Nucleus accumbens (tissue), 56 donors: ENCODE data around the gene RPLP1.
A peak's percentile ranks its signal among the peaks of the same experiment; 100 is the strongest.
"Not testable (repeated sequence)": the region's sequence is repeated elsewhere in the genome, so short reads cannot be mapped to it uniquely, and the experiment has no call there.

Experiments
- DNase-seq, 56 donors: peaks; one replicate each; lab custom pipeline; 2025; lab: John Stamatoyannopoulos, UW

Gene RPLP1

GRCh38 chr15:69435985-69436384 is 16.6 kb upstream of the RPLP1 start:
- DNase-seq = no peak

GRCh38 chr15:69436951-69437350 is 15.7 kb upstream of the RPLP1 start:
- no peak for DNase-seq

GRCh38 chr15:69439623-69440022 is 13.0 kb upstream of the RPLP1 start:
- no peak for DNase-seq

DNA sequence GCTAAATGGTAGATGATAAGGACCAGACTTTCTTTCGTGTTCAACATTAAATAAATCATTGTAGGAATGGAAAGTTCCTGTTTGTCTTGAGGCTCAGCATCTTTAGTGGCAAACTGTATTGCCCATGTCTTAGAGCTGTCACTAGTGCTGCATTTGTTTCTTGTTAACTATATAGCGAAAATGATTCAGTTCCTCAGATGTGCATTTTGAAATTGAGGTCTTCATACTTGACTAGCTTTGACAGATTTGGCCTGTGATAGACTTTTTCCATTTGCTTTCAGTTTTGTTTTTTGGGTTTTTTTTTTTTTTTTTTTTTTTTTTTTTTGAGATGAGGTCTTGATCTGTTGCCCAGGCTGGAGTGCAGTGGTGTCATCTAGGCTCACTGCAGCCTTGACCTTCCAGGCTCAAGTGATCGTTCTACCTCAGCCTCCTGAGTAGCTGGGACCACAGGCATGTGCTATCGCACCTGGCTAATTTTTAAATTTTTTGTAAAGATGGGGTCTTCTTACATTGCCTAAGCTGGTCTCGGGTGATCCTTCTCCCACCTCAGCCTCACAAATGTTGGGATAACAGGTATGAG is 9.5 kb upstream of the RPLP1 start:
- DNase-seq = no peak

- no peak for DNase-seq
Measured at GRCh38 chr15:69444686-69445085, 7.9 kb upstream of the RPLP1 start.

DNA sequence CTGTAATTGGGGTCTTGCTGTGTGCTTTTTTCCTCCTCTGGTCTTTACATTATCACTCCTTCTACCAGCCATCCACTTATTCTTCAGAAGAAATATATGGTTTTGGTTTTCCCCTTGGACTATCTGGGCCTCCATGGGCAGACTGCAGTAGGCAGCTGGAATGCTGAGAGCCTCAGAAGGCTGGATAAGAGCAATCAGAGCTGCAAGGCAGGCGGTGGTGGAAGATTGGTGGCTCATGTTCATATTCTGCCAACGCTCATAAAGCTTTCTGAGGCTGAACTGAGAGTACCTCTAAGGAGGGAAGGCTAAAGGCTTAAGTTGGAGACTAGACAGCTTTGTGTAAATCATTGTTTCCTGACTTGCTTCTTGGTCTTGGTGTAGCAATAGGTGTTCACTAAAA is 5.7 kb upstream of the RPLP1 start:
- no peak for DNase-seq

DNA sequence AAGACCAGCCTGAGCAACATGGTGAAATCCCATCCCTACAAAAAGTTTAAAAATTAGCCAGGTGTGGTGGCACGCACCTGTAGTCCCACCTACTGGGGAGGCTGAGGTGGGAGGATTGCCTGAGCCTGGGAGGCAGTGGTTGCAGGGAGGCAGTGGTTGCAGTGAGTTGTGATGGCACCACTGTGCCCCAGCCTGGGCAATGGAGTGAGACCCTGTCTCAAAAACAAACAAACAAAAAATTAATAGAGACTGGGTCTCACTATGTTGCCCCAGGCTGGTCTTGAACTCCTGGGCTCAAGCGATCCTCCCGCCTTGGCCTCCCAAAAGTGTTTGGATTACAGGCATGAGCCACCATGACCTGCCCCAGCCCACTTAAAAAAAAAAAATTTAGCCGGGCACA is 2.4 kb upstream of the RPLP1 start:
- DNase-seq = not testable (repeated sequence)

- DNase-seq = no peak
Measured at GRCh38 chr15:69450968-69451695, 1.5 kb upstream of the RPLP1 start.

- peak in 10 of 56 donors; percentile 16 to 88 (median 46) for DNase-seq
Measured at GRCh38 chr15:69451951-69452691, 497 bp upstream of the RPLP1 start.

- DNase-seq = no peak
Measured at GRCh38 chr15:69454953-69455352, 2.3 kb downstream of the RPLP1 start.

- DNase-seq = no peak
Measured at GRCh38 chr15:69456208-69457166, 3.9 kb downstream of the RPLP1 start.

DNA sequence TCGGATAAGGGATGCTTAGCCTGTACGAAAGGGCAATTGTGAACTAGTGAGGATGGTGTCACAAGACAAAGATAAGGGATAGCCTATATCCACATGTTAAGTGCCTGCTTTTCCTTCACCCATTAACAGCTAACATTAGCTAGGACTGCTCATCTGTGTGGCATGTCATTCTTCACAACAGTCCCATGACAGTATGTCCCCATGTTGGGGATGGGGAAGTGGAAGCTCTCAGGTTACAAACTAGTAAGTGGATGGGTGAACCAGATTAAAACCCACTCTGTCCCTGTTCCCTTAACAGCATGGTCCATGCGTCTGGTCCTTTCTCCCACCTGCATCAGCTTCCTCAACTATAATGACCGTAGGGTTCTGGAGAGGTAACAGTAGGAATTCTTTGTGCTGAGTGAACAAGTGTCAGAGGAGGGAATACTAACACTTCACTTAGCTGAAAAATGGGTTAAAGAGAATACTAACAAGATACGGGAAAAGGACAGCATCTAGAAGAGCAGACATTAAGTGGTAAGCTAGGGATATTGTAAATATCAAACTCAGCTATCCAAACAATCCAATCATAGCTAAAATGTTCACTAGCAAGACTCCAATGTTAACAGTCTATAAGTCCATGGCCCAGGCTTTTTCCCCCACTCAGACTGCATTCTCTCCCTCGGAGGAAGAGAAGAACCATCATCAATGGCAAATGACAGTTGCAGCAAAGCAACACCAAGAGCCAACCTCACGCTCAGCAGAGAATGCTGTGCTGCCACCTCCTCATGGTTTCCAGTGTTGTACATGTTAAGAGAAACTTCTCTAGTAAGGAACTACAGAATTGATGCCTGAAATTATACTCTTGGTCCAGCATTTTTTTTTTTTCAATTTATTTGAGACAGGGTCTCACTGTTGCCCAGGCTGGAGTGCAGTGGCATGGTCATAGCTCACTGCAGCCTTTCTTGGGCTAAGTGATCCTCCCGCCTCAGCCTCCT is 5.0 kb downstream of the RPLP1 start:
- no peak for DNase-seq

DNA sequence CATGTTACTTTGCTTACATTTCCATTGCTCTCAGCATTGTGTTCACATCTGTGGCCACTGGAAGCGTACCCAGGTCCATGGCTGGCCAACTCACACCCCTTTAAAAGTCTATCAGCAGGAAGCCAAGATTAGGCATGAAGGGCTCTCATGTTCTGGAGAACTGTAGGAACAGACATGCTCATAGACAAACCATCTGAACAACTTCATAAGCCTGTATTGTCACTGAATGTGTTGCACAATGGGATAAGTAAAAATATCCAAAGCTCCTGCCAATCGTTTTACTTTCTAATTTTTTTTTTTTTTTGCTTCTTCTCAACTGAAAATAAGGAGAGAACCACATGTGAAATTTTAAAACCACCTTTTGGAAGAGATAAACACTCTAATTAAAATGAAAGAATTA is 6.4 kb downstream of the RPLP1 start:
- DNase-seq = no peak

DNA sequence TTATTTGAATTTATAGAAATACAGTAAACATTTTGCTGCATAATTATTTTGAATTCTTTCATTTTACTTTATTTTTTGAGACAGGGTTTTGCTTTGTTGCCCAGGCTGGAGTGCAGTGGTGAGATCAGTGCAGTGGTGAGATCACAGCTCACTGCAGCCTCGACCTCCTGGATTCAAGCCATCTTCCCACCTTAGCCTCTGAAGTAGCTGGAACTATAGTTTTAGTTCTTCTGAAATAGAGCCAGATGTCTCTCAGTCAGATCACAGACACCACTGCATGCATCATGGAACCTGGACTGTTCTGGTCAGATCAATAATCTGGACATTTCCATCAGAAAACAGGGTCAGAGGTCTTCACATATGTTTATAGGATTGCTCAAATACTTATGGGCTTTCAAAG is 7.9 kb downstream of the RPLP1 start:
- DNase-seq = no peak

GRCh38 chr15:69462030-69462492 is 9.4 kb downstream of the RPLP1 start:
- DNase-seq = peak in 7 of 56 donors; percentile 9 to 41 (median 28)

GRCh38 chr15:69462493-69463181 is 10.0 kb downstream of the RPLP1 start:
- DNase-seq = peak; percentile 38 to 98 (median 91)

DNA sequence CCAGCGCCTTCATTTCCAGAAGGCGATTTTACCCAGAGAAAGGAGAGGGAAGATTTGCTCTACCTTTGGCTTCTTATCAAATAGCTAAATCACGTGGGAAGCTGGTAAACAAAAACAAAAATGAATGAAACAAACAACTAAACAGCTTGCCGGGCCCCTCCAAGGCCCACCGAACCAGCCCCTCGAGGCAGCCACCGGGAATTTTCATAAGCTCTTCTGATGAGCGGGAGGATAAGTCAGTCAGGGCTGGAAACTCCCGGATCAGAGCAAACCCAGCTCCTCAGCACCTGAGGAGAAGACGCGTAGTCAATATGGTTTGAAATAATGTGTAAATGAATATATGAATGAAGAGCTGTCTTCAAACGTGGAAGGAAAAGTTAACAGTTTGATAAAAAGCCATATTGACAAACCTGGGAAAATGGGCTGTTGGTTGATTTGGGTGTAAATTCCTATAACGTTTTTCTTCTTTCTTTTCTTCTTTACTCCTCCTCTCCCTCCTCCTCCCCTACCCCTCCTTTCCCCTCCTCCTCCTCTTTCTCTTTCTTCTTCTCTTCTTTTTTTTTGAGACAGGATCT is 10.7 kb downstream of the RPLP1 start:
- DNase-seq = peak in 5 of 56 donors; percentile 29 to 65 (median 45)

- no peak for DNase-seq
Measured at GRCh38 chr15:69465253-69465652, 12.6 kb downstream of the RPLP1 start.
